Prostate gland (tissue), 2 donors: ENCODE results near the gene MPP1.

Experiments
- POLR2AphosphoS5 ChIP-seq: sonication (generic); formaldehyde crosslinking; IDR thresholded peaks from one replicate; pipeline ENCODE4 v1.6.1; 2017; ENCODE audit warnings: antibody characterized with exemption
- TF ChIP-seq, protein P1 (sequence below), 4 experiments: fragments of 200-600 bp in 2 of 4; fragments of 450-650 bp in 2 of 4; sonication (generic) in 2 of 4; IDR thresholded peaks; 1 replicate in 3 of 4; 2 replicates in 1 of 4; pipeline ENCODE4 v1.5.1; 2016 to 2019; ENCODE audit warnings: antibody characterized with exemption in 4 of 4, mild to moderate bottlenecking in 2 of 4, moderate library complexity in 2 of 4

DNA sequence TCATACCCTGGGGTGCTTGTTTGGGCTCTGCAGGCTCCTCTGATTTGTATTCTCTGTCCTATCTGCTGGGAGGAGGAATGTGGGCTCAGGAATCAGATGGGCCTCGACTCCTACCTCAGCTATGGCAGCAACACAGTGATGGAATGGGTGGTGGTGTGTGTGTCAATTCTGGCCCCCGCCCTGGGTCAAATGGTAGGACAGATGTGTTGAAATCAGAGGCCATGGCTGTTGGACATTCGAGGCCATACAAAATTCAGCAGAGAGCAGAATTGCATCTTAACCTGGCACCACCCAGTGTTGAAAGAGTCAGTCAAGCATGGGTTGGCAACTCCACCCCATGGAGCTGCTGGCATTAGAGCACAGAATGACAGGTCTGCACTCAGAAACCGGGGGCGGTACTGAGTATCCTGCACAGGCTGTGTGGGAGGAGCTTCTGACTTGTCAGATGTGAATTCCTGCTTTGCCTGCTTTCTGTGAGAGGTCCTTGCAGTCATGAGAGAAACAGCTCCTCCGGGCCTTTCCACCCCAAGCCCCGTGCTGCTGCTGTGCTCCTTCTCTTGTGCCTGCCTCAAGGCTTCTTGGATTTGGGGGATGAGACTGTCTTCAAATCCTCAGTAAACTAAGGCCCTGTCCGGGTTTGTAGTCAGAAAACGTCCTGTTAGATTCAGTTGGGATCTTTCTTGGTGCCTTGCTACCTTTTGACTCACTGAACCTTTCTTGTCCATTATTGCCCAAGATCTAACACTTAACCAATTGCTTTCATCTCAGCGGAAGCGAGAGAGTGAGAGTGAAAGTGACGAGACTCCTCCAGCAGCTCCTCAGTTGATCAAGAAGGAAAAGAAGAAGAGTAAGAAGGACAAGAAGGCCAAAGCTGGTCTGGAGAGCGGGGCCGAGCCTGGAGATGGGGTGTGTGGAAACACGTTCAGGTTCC lies 29.6 kb downstream of the MPP1 start:
- TF ChIP-seq, protein P1, sequence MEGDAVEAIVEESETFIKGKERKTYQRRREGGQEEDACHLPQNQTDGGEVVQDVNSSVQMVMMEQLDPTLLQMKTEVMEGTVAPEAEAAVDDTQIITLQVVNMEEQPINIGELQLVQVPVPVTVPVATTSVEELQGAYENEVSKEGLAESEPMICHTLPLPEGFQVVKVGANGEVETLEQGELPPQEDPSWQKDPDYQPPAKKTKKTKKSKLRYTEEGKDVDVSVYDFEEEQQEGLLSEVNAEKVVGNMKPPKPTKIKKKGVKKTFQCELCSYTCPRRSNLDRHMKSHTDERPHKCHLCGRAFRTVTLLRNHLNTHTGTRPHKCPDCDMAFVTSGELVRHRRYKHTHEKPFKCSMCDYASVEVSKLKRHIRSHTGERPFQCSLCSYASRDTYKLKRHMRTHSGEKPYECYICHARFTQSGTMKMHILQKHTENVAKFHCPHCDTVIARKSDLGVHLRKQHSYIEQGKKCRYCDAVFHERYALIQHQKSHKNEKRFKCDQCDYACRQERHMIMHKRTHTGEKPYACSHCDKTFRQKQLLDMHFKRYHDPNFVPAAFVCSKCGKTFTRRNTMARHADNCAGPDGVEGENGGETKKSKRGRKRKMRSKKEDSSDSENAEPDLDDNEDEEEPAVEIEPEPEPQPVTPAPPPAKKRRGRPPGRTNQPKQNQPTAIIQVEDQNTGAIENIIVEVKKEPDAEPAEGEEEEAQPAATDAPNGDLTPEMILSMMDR (IDR thresholded peaks at IDR 0.05) = no peak
- no peak for TF ChIP-seq POLR2AphosphoS5
